Measurements from ENCODE around the gene MPRIP. TPM values are rescaled to one million over a fixed set of nuclear protein-coding genes. Genes with fewer than 3 reads are reported as not detected.

The MPRIP gene
- total and polyA plus RNA-seq, 2 donors (not counting 1 experiment from before 2014, with no cell fraction given): 130 to 299 TPM

GRCh38 chr17:17206124-17206912 lies 164.1 kb downstream of the MPRIP start, which contains the start of gene PLD6:
PLD6 (minus strand) TSS chr17:17206333; CDS start chr17:17206286, 47 bp downstream.
- intact Hi-C loops (cut with micrococcal nuclease): loop anchor here (1.0 to 10.0 kb wide), 3 partner anchors 31 to 162 kb away; partner anchors contain the start of genes FLCN and MPRIP
- CTCF ChIA-PET: no interaction called here

More at GRCh38 chr17:17206124-17206912, 164.1 kb downstream of the MPRIP start, which contains the start of gene PLD6:
- peaks cover 4% of the 10 kb centered on the region for H4K20me1 ChIP-seq (ENCODE audit: control insufficient read depth, insufficient read depth, low read length, poor library complexity, severe bottlenecking)
- peaks cover 20% of the 10 kb centered on the region for H3K4me1 Mint-ChIP-seq
- 24% methylated on average over 76 of the region's 78 CpGs for WGBS (ENCODE audit: insufficient coverage)
- POLR2A ChIA-PET: interaction anchor here (0.5 to 1.6 kb wide), 2 partner anchors 27 to 31 kb away, joined by 4 to 7 read pairs; partner anchors contain the start of gene FLCN
- DNase-seq: peak; percentile 96
- H3K79me2 ChIP-seq (ENCODE audit: control insufficient read depth, insufficient read depth, low read length): peaks cover 9% of the 10 kb centered on the region
- H3K4me3 Mint-ChIP-seq: peak within 1 kb of the TSS; percentile 93
- H3K9ac ChIP-seq (ENCODE audit: low read length): peak within 1 kb of the TSS; percentile 62
- peaks cover 14 to 25% of the 10 kb centered on the region in 2 donors for H3K4me1 ChIP-seq (ENCODE audit: control insufficient read depth in 2 of 2, insufficient read depth in 2 of 2, low read length in 2 of 2)
- peaks cover 1 to 8% of the 10 kb centered on the region in 2 experiments for H3K36me3 ChIP-seq (replicated peaks in 1 of 2; ENCODE audit: control extremely low read depth in 1 of 2, control insufficient read depth in 1 of 2, extremely low read depth in 1 of 2, insufficient read depth in 2 of 2, low read length in 1 of 2)
- ATAC-seq (ENCODE audit: low read depth): peak; percentile 85
- peaks cover 0 to 11% (median 0%) of the 10 kb centered on the region in 3 donors for H3K9me3 ChIP-seq (ENCODE audit: control extremely low read depth in 1 of 3, control insufficient read depth in 2 of 3, insufficient read depth in 1 of 3, low read length in 2 of 3)
- peak within 1 kb of the TSS in 4 of 5 experiments; percentile 57 to 71 (median 59) for H3K4me3 ChIP-seq (ENCODE audit: control extremely low read depth in 1 of 5, extremely low read depth in 1 of 5, insufficient read depth in 1 of 5, low read depth in 2 of 5, low read length in 4 of 5)
- H3K27ac ChIP-seq (ENCODE audit: low read length in 2 of 2): peak within 1 kb of the TSS; percentile 65 to 66
- peak within 1 kb of the TSS; percentile 89 for H3K27ac Mint-ChIP-seq
- no peaks in the 10 kb centered on the region for H3K27me3 Mint-ChIP-seq
- peak within 1 kb of the TSS; percentile 99 for H3K4me2 ChIP-seq (replicated peaks; ENCODE audit: low read depth, low read length, poor library complexity, severe bottlenecking)
- peak within 1 kb of the TSS; percentile 86 for H2AFZ ChIP-seq (ENCODE audit: insufficient read depth, low read depth, low read length, poor library complexity, severe bottlenecking)
- no peaks in the 10 kb centered on the region for H3K9me3 Mint-ChIP-seq (ENCODE audit: insufficient read depth)
- TF ChIP-seq EZH2 (IDR thresholded peaks at IDR 0.05; ENCODE audit: borderline replicate concordance, insufficient read depth, low read depth, low read length, poor library complexity, severe bottlenecking) (no peak), CTCF (IDR thresholded peaks at IDR 0.05) (no peak)
- H3K27me3 ChIP-seq (replicated peaks in 1 of 4; ENCODE audit: control extremely low read depth in 1 of 4, control insufficient read depth in 3 of 4, insufficient read depth in 4 of 4, low read length in 3 of 4): no peaks in the 10 kb centered on the region
